ENCODE measurements around the gene PARP6.

Gene PARP6

DNA sequence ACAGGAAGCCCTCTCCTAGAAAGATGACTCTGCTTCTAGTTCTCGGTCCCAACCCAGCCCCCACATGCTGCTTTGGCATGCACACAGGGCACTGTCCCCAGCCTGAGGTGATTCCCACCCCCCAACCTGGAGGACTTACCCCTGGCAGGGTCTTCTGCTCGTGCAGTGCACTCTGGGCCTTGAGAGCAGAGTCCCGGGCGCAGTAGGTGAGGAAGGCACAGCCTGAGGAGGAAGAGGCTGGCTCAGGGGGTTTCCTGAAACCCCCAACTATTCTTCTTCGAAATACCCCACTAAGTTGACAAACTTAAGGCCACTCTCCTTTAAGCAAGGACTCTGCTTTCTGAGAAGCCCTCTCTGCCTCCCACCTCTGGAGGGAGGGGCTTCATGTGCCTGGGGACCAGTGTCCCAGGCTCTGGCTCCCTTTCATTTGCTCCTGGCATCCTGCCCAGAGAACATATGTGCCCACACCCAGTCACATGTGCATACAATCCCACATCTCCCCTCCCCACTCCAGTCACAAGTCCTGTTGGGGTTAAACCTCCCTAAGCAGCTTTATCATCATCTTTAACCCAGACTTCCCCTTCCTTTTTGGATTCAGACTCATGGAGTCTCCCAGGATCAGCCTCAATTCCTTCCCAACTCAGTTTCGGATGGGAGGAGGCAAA, 43.5 kb upstream of the PARP6 start:
- TF ChIP-seq POLR2AphosphoS5 (IDR thresholded peaks at IDR 0.05; ENCODE audit: low read depth, low read length) (no peak), FOXP2 (optimal IDR thresholded peaks at IDR 0.05; ENCODE audit: borderline replicate concordance, extremely low read depth, extremely low read length, insufficient read depth) (no peak), SIN3A (IDR thresholded peaks at IDR 0.05; ENCODE audit: borderline replicate concordance, insufficient read depth, low read length) (no peak), TAF1 (IDR thresholded peaks at IDR 0.05; ENCODE audit: borderline replicate concordance, insufficient read depth, low read length) (no peak)
- TF ChIP-seq, protein P1, sequence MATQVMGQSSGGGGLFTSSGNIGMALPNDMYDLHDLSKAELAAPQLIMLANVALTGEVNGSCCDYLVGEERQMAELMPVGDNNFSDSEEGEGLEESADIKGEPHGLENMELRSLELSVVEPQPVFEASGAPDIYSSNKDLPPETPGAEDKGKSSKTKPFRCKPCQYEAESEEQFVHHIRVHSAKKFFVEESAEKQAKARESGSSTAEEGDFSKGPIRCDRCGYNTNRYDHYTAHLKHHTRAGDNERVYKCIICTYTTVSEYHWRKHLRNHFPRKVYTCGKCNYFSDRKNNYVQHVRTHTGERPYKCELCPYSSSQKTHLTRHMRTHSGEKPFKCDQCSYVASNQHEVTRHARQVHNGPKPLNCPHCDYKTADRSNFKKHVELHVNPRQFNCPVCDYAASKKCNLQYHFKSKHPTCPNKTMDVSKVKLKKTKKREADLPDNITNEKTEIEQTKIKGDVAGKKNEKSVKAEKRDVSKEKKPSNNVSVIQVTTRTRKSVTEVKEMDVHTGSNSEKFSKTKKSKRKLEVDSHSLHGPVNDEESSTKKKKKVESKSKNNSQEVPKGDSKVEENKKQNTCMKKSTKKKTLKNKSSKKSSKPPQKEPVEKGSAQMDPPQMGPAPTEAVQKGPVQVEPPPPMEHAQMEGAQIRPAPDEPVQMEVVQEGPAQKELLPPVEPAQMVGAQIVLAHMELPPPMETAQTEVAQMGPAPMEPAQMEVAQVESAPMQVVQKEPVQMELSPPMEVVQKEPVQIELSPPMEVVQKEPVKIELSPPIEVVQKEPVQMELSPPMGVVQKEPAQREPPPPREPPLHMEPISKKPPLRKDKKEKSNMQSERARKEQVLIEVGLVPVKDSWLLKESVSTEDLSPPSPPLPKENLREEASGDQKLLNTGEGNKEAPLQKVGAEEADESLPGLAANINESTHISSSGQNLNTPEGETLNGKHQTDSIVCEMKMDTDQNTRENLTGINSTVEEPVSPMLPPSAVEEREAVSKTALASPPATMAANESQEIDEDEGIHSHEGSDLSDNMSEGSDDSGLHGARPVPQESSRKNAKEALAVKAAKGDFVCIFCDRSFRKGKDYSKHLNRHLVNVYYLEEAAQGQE (IDR thresholded peaks at IDR 0.05; ENCODE audit: insufficient read depth in 1 of 2, low read depth in 2 of 2, low read length in 2 of 2) = no peak

GRCh38 chr15:72313881-72314280, 41.5 kb upstream of the PARP6 start:
- TF ChIP-seq, protein P1 (IDR thresholded peaks at IDR 0.05; ENCODE audit: insufficient read depth in 1 of 2, low read depth in 2 of 2, low read length in 2 of 2) = no peak

DNA sequence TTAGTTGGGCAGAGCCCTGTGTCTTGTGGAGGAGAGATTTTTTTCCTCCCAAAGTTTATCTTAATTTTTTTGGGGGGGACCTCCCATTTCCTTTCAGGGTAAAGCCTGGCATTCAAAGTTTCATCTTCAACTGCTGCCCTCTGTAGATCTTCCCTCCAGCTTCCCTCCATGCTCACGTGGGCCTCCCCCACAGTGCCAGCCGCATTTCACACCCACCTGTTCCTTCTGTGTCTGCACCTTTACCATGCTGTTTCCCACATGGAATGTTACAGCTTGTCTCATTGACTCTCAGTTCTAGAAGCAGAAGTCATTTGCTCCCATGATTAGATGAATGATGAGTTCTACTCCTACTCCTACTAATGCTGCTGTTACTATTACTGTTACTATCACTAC, 41.1 kb upstream of the PARP6 start:
- TF ChIP-seq TAF1 (IDR thresholded peaks at IDR 0.05; ENCODE audit: borderline replicate concordance, insufficient read depth, low read length) (no peak), POLR2AphosphoS5 (IDR thresholded peaks at IDR 0.05; ENCODE audit: low read depth, low read length) (no peak), FOXP2 (optimal IDR thresholded peaks at IDR 0.05; ENCODE audit: borderline replicate concordance, extremely low read depth, extremely low read length, insufficient read depth) (no peak), SIN3A (IDR thresholded peaks at IDR 0.05; ENCODE audit: borderline replicate concordance, insufficient read depth, low read length) (no peak)
- TF ChIP-seq, protein P1 (IDR thresholded peaks at IDR 0.05; ENCODE audit: insufficient read depth in 1 of 2, low read depth in 2 of 2, low read length in 2 of 2) = no peak

DNA sequence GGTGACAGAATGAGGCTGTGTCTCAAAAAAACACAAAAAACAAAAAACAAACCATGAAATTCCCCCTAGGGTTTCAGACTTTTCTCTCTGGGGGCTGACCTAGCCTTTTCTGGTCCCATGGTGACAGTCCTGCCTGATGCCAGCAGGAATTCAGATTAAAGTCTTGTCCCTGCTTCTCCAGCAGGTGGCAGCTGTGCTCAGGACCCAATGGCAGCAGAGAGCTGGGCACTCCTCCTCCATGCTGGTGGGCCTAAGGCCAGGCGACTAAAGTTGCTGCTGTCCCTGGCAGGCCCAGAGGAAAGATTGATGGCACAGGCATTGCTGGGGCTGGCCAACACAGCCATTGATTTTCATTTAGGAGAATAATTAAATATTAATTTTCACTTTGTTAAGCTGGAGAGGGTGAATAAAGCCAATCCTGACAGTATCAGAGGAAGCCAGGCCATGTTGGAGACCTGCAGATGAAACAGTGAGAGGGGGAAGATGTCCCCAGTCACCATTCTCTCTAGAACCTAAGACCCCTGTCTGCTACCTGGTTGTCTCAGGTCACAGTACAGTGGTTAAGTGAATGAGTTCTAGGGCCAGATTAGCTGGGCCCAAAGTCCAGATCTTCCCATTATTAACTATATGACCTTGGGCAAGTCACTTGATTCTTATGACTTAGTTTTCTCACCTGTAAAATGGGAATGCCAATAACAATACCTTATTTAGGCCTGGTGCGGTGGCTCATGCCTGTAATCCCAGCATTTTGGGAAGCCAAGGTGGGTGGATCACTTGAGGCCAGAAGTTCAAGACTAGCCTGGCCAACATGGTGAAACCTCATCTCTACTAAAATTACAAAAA, 40.5 kb upstream of the PARP6 start:
- TF ChIP-seq, protein P1 (IDR thresholded peaks at IDR 0.05; ENCODE audit: insufficient read depth in 1 of 2, low read depth in 2 of 2, low read length in 2 of 2) = 0 out of 4 replicates have a peak, but pooled peaks of 1 of the 2 experiments have one; percentile 57
- TF ChIP-seq FOXP2 (optimal IDR thresholded peaks at IDR 0.05; ENCODE audit: borderline replicate concordance, extremely low read depth, extremely low read length, insufficient read depth) = no peak

All from PFSK-1 (cell line).